ENCODE results near the gene ATP13A5. TPM values are rescaled to one million over a fixed set of nuclear protein-coding genes. Genes with fewer than 3 reads are reported as not detected.

The ATP13A5 gene
- total RNA-seq, 1 experiment from 2014 or later, result not detected

GRCh38 chr3:193228206-193228605 is 150.3 kb downstream of the ATP13A5 start:
- H3K4me1 Mint-ChIP-seq, result peaks cover 64 to 71% of the 10 kb centered on the region in 2 experiments
- Histone ChIP-seq H2AFZ (ENCODE audit: low read length) (no peak overlapping the region), H3K23ac (ENCODE audit: insufficient read length, low read depth, low read length) (no peak overlapping the region), H2BK20ac (ENCODE audit: low read depth, low read length, poor library complexity, severe bottlenecking) (no peak overlapping the region), H4K20me1 (ENCODE audit: control insufficient read depth, insufficient read depth, insufficient read length) (no peaks in the 10 kb centered on the region), H3K79me2 (ENCODE audit: insufficient read depth, low read length) (no peaks in the 10 kb centered on the region), H3K4me2 (ENCODE audit: insufficient read depth, insufficient read length, low read length) (no peak overlapping the region), H3K9me3 (ENCODE audit: control insufficient read depth, low read depth, low read length) (no peaks in the 10 kb centered on the region), H2AK5ac (ENCODE audit: insufficient read length, low read length) (no peak overlapping the region), H2BK15ac (ENCODE audit: low read depth, low read length) (no peak overlapping the region), H3K79me1 (ENCODE audit: insufficient read depth, low read depth, low read length, poor library complexity, severe bottlenecking) (no peaks in the 10 kb centered on the region), H4K91ac (ENCODE audit: insufficient read length, low read depth, low read length) (no peak overlapping the region), H4K5ac (ENCODE audit: insufficient read length, low read depth, low read length) (no peak overlapping the region), H3K18ac (ENCODE audit: insufficient read length, low read depth, low read length) (no peak overlapping the region), H3K4ac (ENCODE audit: low read depth, low read length) (no peak overlapping the region), H3K27ac (ENCODE audit: insufficient read length, low read depth, low read length) (no peak overlapping the region), H3K56ac (ENCODE audit: insufficient read length, low read depth, low read length) (no peak overlapping the region), H2BK120ac (ENCODE audit: low read depth, low read length, poor library complexity, severe bottlenecking) (no peak overlapping the region), H3K4me1 (ENCODE audit: insufficient read depth, low read length) (peaks cover 12% of the 10 kb centered on the region), H2BK5ac (ENCODE audit: insufficient read length, low read length) (no peak overlapping the region), H3K9ac (ENCODE audit: extremely low read depth, insufficient read length, low read length) (no peak overlapping the region), H2BK12ac (ENCODE audit: insufficient read length, low read depth, low read length) (no peak overlapping the region), H3K23me2 (ENCODE audit: insufficient read length, low read depth, low read length, poor library complexity, severe bottlenecking) (no peaks in the 10 kb centered on the region), H3K14ac (ENCODE audit: insufficient read depth, low read length) (no peak overlapping the region; the same call in 1 of the 2 replicates), H3T11ph (ENCODE audit: low read length) (no peak overlapping the region), H4K8ac (replicated peaks; ENCODE audit: insufficient read length, low read depth, low read length) (no peak overlapping the region), H3K27me3 (ENCODE audit: insufficient read depth, low read length) (no peaks in the 10 kb centered on the region)
- no peaks in the 10 kb centered on the region for H3K9me3 Mint-ChIP-seq
- H3K36me3 Mint-ChIP-seq (ENCODE audit: insufficient read depth in 1 of 3, low read depth in 3 of 3), result no peaks in the 10 kb centered on the region
- no peaks in the 10 kb centered on the region for H3K27me3 Mint-ChIP-seq (ENCODE audit: low read depth)
- WGBS (ENCODE audit: extremely low coverage, insufficient read length, low lambda C conversion rate), result no CpG with 5 or more reads among the region's 6 CpGs
- no peak for DNase-seq
- peak overlapping the region in 2 of 3 experiments; percentile 34 to 85; a peak in 2 of 7 replicates for H3K27ac Mint-ChIP-seq
- no peak for TF ChIP-seq CTCF (conservative IDR thresholded peaks at IDR 0.05)
- no peak overlapping the region for H3K4me3 Mint-ChIP-seq
